CD4-positive, alpha-beta memory T cell (primary cell): ENCODE measurements around the gene KRTAP10-2. TPM values are rescaled to one million over a fixed set of nuclear protein-coding genes. Genes with fewer than 3 reads are reported as not detected.

Experiments
- polyA plus RNA-seq, 2 donors: library from polyadenylated mRNA; unstranded; fragments of 300-500 nt; fragmentation: Illumina TruSeq; gene quantifications; one replicate each; pipeline ENCODE4 v1.2.3, GENCODE V29; 2021
- total RNA-seq, 2 experiments: library from RNA; stranded (reverse); gene quantifications; one replicate each; pipeline ENCODE4 v1.2.3, GENCODE V29; 2021

KRTAP10-2 gene
- total and polyA plus RNA-seq, 4 experiments from 2014 or later = not detected

Other genes starting within 250 kb of the KRTAP10-2 start
- 10 to 100 TPM; 51.7 to 55.2 TPM for gene CFAP410, start 212.1 kb downstream of the KRTAP10-2 start, total RNA-seq
- gene CFAP410, start 212.1 kb downstream of the KRTAP10-2 start, polyA plus RNA-seq = 10 to 100 TPM; 20.1 to 32.4 TPM
- gene TRPM2, start 197.9 kb downstream of the KRTAP10-2 start, total RNA-seq = 1 to 10 TPM; 1.3 to 1.7 TPM
- under 1 TPM in 1 of 2 donors, not detected in 1; 0.37 TPM for gene TRPM2, start 197.9 kb downstream of the KRTAP10-2 start, polyA plus RNA-seq
- 1 to 10 TPM; 1.4 to 1.5 TPM for gene LRRC3, start 96.0 kb downstream of the KRTAP10-2 start, total RNA-seq
- under 1 TPM; 0.11 to 0.61 TPM for gene LRRC3, start 96.0 kb downstream of the KRTAP10-2 start, polyA plus RNA-seq
- not detected for gene KRTAP10-1, start 11.3 kb downstream of the KRTAP10-2 start, total RNA-seq
- gene KRTAP10-1, start 11.3 kb downstream of the KRTAP10-2 start, polyA plus RNA-seq = not detected
- not detected for gene KRTAP10-3, start 7.3 kb upstream of the KRTAP10-2 start, total RNA-seq
- not detected for gene KRTAP10-3, start 7.3 kb upstream of the KRTAP10-2 start, polyA plus RNA-seq
- not detected for gene KRTAP10-4, start 22.2 kb upstream of the KRTAP10-2 start, total RNA-seq
- not detected for gene KRTAP10-4, start 22.2 kb upstream of the KRTAP10-2 start, polyA plus RNA-seq
- not detected for gene KRTAP10-5, start 29.1 kb upstream of the KRTAP10-2 start, total RNA-seq
- gene KRTAP10-5, start 29.1 kb upstream of the KRTAP10-2 start, polyA plus RNA-seq = not detected
- not detected for gene KRTAP10-6, start 41.0 kb upstream of the KRTAP10-2 start, total RNA-seq
- not detected for gene KRTAP10-6, start 41.0 kb upstream of the KRTAP10-2 start, polyA plus RNA-seq
- gene KRTAP10-7, start 49.1 kb upstream of the KRTAP10-2 start, total RNA-seq = not detected
- not detected for gene KRTAP10-7, start 49.1 kb upstream of the KRTAP10-2 start, polyA plus RNA-seq
- not detected for gene KRTAP10-8, start 60.6 kb upstream of the KRTAP10-2 start, total RNA-seq
- not detected for gene KRTAP10-8, start 60.6 kb upstream of the KRTAP10-2 start, polyA plus RNA-seq
- gene KRTAP10-9, start 75.6 kb upstream of the KRTAP10-2 start, total RNA-seq = not detected
- gene KRTAP10-9, start 75.6 kb upstream of the KRTAP10-2 start, polyA plus RNA-seq = not detected
- not detected for gene KRTAP10-10, start 85.9 kb upstream of the KRTAP10-2 start, total RNA-seq
- not detected for gene KRTAP10-10, start 85.9 kb upstream of the KRTAP10-2 start, polyA plus RNA-seq
- gene KRTAP10-11, start 94.9 kb upstream of the KRTAP10-2 start, total RNA-seq = not detected
- not detected for gene KRTAP10-11, start 94.9 kb upstream of the KRTAP10-2 start, polyA plus RNA-seq
- gene KRTAP12-4, start 103.2 kb upstream of the KRTAP10-2 start, total RNA-seq = not detected
- not detected for gene KRTAP12-4, start 103.2 kb upstream of the KRTAP10-2 start, polyA plus RNA-seq
- gene KRTAP12-3, start 106.4 kb upstream of the KRTAP10-2 start, total RNA-seq = not detected
- gene KRTAP12-3, start 106.4 kb upstream of the KRTAP10-2 start, polyA plus RNA-seq = 1 to 10 TPM in 1 of 2 donors, not detected in 1; 1.2 TPM
- gene KRTAP12-2, start 115.4 kb upstream of the KRTAP10-2 start, total RNA-seq = not detected
- not detected for gene KRTAP12-2, start 115.4 kb upstream of the KRTAP10-2 start, polyA plus RNA-seq
- not detected for gene KRTAP12-1, start 130.7 kb upstream of the KRTAP10-2 start, total RNA-seq
- gene KRTAP12-1, start 130.7 kb upstream of the KRTAP10-2 start, polyA plus RNA-seq = not detected
- gene KRTAP10-12, start 145.7 kb upstream of the KRTAP10-2 start, total RNA-seq = not detected
- not detected for gene KRTAP10-12, start 145.7 kb upstream of the KRTAP10-2 start, polyA plus RNA-seq
- not detected for gene TSPEAR, start 160.1 kb upstream of the KRTAP10-2 start, total RNA-seq
- under 1 TPM in 1 of 2 donors, not detected in 1; 0.07 TPM for gene TSPEAR, start 160.1 kb upstream of the KRTAP10-2 start, polyA plus RNA-seq